ENCODE data around the gene CCNC. TPM values are rescaled to one million over a fixed set of nuclear protein-coding genes. Genes with fewer than 3 reads are reported as not detected.
A peak's percentile ranks its signal among the peaks of the same experiment; 100 is the strongest.

Gene CCNC
- total RNA-seq, 4 donors from 2014 or later, result 35.6 to 69.4 (median 67.1) TPM

GRCh38 chr6:99514089-99514488 is 54.4 kb downstream of the CCNC start:
- Histone ChIP-seq H3K4me1 (peaks cover 3 to 23% (median 8%) of the 10 kb centered on the region in 3 donors), H3K27me3 (no peaks in the 10 kb centered on the region), H3K36me3 (peaks cover 0 to 9% (median 0%) of the 10 kb centered on the region in 3 donors), H3K27ac (peak overlapping the region in 1 of 4 donors; percentile 92), H3K4me3 (peak overlapping the region; percentile 70 to 89 (median 79)), H3K9me3 (no peaks in the 10 kb centered on the region)
- intact Hi-C loops (cut with DNase I), result no loop called here
- WGBS, 2 donors, result 67 to 68% methylated on average over 8 of the region's 8 CpGs
- DNase-seq, result no peak
- no peak for TF ChIP-seq POLR2A (IDR thresholded peaks at IDR 0.05)
- TF ChIP-seq, protein P1, sequence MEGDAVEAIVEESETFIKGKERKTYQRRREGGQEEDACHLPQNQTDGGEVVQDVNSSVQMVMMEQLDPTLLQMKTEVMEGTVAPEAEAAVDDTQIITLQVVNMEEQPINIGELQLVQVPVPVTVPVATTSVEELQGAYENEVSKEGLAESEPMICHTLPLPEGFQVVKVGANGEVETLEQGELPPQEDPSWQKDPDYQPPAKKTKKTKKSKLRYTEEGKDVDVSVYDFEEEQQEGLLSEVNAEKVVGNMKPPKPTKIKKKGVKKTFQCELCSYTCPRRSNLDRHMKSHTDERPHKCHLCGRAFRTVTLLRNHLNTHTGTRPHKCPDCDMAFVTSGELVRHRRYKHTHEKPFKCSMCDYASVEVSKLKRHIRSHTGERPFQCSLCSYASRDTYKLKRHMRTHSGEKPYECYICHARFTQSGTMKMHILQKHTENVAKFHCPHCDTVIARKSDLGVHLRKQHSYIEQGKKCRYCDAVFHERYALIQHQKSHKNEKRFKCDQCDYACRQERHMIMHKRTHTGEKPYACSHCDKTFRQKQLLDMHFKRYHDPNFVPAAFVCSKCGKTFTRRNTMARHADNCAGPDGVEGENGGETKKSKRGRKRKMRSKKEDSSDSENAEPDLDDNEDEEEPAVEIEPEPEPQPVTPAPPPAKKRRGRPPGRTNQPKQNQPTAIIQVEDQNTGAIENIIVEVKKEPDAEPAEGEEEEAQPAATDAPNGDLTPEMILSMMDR (IDR thresholded peaks at IDR 0.05), result no peak

- no peak for DNase-seq
- TF ChIP-seq, protein P1 (IDR thresholded peaks at IDR 0.05), result no peak
- no peak for TF ChIP-seq POLR2A (IDR thresholded peaks at IDR 0.05)
- H3K9me3 ChIP-seq, result no peaks in the 10 kb centered on the region
- no peak overlapping the region for H3K4me3 ChIP-seq
- peaks cover 3 to 23% (median 8%) of the 10 kb centered on the region in 3 donors for H3K4me1 ChIP-seq
- intact Hi-C loops (cut with DNase I), result no loop called here
- H3K27me3 ChIP-seq, result no peaks in the 10 kb centered on the region
- WGBS, 2 donors, result 91 to 96% methylated on average over 1 of the region's 1 CpG
- H3K36me3 ChIP-seq, result peaks cover 0 to 25% (median 0%) of the 10 kb centered on the region in 3 donors
- H3K27ac ChIP-seq, result no peak overlapping the region
Measured at GRCh38 chr6:99512033-99512432, 56.4 kb downstream of the CCNC start.

- 85 to 97% methylated on average over 3 of the region's 3 CpGs for WGBS, 2 donors
Measured at GRCh38 chr6:99507648-99508047, 60.8 kb downstream of the CCNC start.

DNA sequence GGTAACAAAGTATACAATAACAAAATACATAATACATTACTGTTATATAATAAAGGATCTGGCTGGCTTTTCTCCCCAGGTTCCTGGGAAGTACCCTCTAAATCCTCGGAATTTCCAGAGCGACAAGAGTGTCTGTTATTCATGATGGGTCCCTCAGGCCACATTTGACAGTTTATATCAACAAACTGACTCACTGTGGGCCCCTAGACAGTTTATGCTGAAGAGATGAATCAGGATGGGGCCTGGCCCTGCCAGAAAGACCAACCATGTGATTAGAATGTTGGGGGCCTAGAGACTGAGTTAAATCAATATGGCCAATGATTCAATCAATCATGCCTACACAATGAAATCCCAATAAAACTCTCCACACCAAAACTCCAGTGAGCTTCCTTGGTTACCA is 66.7 kb downstream of the CCNC start:
- TF ChIP-seq, protein P1 (IDR thresholded peaks at IDR 0.05), result no peak
- TF ChIP-seq POLR2A (IDR thresholded peaks at IDR 0.05), result no peak
- H3K36me3 ChIP-seq, result peaks cover 0 to 74% (median 5%) of the 10 kb centered on the region in 3 donors

More at GRCh38 chr6:99507648-99508047, 60.8 kb downstream of the CCNC start:
- H3K4me3 ChIP-seq, result no peak overlapping the region
- no peaks in the 10 kb centered on the region for H3K9me3 ChIP-seq
- TF ChIP-seq, protein P1 (IDR thresholded peaks at IDR 0.05), result no peak
- no peak for TF ChIP-seq POLR2A (IDR thresholded peaks at IDR 0.05)
- DNase-seq, result no peak
- intact Hi-C loops (cut with DNase I), result no loop called here
- no peak overlapping the region for H3K27ac ChIP-seq
- H3K36me3 ChIP-seq, result peaks cover 0 to 69% (median 4%) of the 10 kb centered on the region in 3 donors
- no peaks in the 10 kb centered on the region for H3K4me1 ChIP-seq
- H3K27me3 ChIP-seq, result no peaks in the 10 kb centered on the region

DNA sequence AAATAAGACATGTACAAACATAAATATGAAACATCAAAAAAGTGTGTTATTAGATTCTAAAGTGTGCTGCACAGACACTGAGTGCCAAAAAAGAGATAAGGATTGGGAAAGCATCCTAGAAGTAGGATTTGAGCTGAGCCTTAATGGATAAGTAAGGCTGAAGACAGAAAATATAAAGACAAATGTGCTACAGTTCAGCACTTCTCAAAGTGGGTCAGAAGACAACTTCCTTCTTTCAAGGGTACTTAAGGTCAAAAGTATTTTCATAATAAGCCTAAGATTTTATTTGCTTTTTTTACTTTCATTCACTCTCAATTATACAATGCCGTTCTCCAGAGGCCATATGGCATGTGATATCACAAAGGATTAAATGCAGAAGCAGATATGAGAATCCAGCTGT is 70.0 kb downstream of the CCNC start:
- no peaks in the 10 kb centered on the region for H3K4me1 ChIP-seq
- H3K4me3 ChIP-seq, result no peak overlapping the region
- intact Hi-C loops (cut with DNase I), result no loop called here
- no peak for DNase-seq
- peaks cover 0 to 58% (median 5%) of the 10 kb centered on the region in 3 donors for H3K36me3 ChIP-seq
- H3K27me3 ChIP-seq, result no peaks in the 10 kb centered on the region
- TF ChIP-seq, protein P1 (IDR thresholded peaks at IDR 0.05), result no peak
- TF ChIP-seq POLR2A (IDR thresholded peaks at IDR 0.05), result no peak
- WGBS, 2 donors, result 58 to 78% methylated on average over 1 of the region's 1 CpG
- no peak overlapping the region for H3K27ac ChIP-seq
- H3K9me3 ChIP-seq, result no peaks in the 10 kb centered on the region

More for the DNA sequence above, 66.7 kb downstream of the CCNC start:
- H3K27ac ChIP-seq, result no peak overlapping the region
- no peaks in the 10 kb centered on the region for H3K27me3 ChIP-seq
- no peak for DNase-seq
- H3K4me1 ChIP-seq, result no peaks in the 10 kb centered on the region
- H3K9me3 ChIP-seq, result no peaks in the 10 kb centered on the region
- 75 to 81% methylated on average over 2 of the region's 2 CpGs for WGBS, 2 donors
- H3K4me3 ChIP-seq, result no peak overlapping the region
- intact Hi-C loops (cut with DNase I), result no loop called here
